Measurements from ENCODE around the gene MORN1.

- TF ChIP-seq CTCF (optimal IDR thresholded peaks at IDR 0.05 in 1 of 3, IDR thresholded peaks at IDR 0.05 in 1 of 3, conservative IDR thresholded peaks at IDR 0.05 in 1 of 3; ENCODE audit: extremely low read depth in 1 of 3, insufficient read depth in 2 of 3, low read length in 3 of 3) (no peak), EZH2 (IDR thresholded peaks at IDR 0.05; ENCODE audit: low read length) (no peak)
Observed at GRCh38 chr1:2399890-2400575, 8.7 kb upstream of the MORN1 start.
